Peyer's patch (tissue), 4 donors: ENCODE measurements around the gene AFAP1L1.

Experiments
- POLR2A ChIP-seq, 2 donors: fragments of 450-650 bp; IDR thresholded peaks; one replicate each; pipeline ENCODE4 v1.5.1; 2017; ENCODE audit warnings: antibody characterized with exemption in 2 of 2, mild to moderate bottlenecking in 2 of 2, moderate library complexity in 2 of 2
- TF ChIP-seq, protein P1 (sequence below), 6 experiments: fragments of 450-650 bp in 4 of 6; fragments of 200-600 bp in 2 of 6; sonication (generic) in 1 of 6; IDR thresholded peaks; one replicate each; pipeline ENCODE4 v1.5.1; 2017 to 2019; ENCODE audit warnings: antibody characterized with exemption in 6 of 6, mild to moderate bottlenecking in 3 of 6, moderate library complexity in 1 of 6

DNA sequence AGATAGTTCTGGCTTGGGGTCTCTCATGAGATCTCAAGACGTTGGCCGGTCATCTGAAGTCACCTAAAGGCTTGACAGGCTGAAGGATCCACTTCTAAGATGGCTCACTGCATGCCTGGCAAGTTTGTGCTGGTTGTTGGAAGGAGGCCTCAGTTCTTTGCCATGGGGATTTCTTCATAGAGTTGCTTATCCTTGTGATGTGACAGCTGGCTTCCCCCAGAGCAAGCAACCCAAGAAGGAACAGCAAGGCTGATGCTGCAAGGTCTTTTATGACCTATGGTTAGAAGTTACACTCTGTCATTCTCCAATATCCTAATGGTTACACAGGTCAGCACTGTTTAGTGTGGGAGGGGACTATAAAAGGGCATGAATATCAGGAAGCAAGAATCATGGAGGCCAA is 53.0 kb downstream of the AFAP1L1 start:
- TF ChIP-seq, protein P1, sequence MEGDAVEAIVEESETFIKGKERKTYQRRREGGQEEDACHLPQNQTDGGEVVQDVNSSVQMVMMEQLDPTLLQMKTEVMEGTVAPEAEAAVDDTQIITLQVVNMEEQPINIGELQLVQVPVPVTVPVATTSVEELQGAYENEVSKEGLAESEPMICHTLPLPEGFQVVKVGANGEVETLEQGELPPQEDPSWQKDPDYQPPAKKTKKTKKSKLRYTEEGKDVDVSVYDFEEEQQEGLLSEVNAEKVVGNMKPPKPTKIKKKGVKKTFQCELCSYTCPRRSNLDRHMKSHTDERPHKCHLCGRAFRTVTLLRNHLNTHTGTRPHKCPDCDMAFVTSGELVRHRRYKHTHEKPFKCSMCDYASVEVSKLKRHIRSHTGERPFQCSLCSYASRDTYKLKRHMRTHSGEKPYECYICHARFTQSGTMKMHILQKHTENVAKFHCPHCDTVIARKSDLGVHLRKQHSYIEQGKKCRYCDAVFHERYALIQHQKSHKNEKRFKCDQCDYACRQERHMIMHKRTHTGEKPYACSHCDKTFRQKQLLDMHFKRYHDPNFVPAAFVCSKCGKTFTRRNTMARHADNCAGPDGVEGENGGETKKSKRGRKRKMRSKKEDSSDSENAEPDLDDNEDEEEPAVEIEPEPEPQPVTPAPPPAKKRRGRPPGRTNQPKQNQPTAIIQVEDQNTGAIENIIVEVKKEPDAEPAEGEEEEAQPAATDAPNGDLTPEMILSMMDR (IDR thresholded peaks at IDR 0.05) = no peak
- TF ChIP-seq POLR2A (IDR thresholded peaks at IDR 0.05) = no peak
